Tibial nerve (tissue), 4 donors: ENCODE measurements around the gene GASK1A. TPM values are rescaled to one million over a fixed set of nuclear protein-coding genes. Genes with fewer than 3 reads are reported as not detected.
A peak's percentile ranks its signal among the peaks of the same experiment; 100 is the strongest.

Source experiments
- DNase-seq, 2 donors: peaks; one replicate each; pipeline ENCODE4 v3.0.0-alpha.2; 2019; ENCODE audit warnings: low spot score in 2 of 2
- H3K27ac ChIP-seq, 4 donors: fragments of 200-600 bp; sonication (generic) in 3 of 4; one replicate each; pipeline ENCODE4 v1.5.1; 2017 to 2019; ENCODE audit warnings: mild to moderate bottlenecking in 1 of 4
- H3K27me3 ChIP-seq, 2 donors: fragments of 200-600 bp; sonication (generic) in 1 of 2; one replicate each; pipeline versions ENCODE4 v1.5.1 to v1.6.0; 2017 to 2019
- H3K36me3 ChIP-seq, 3 donors: fragments of 200-600 bp; sonication (generic); one replicate each; pipeline ENCODE4 v1.5.1; 2018 to 2019
- H3K4me1 ChIP-seq, 4 donors: fragments of 200-600 bp; sonication (generic) in 3 of 4; one replicate each; pipeline ENCODE4 v1.5.1; 2017 to 2019
- H3K4me3 ChIP-seq, 4 donors: fragments of 200-600 bp; sonication (generic) in 3 of 4; one replicate each; pipeline ENCODE4 v1.5.1; 2017 to 2019; ENCODE audit warnings: mild to moderate bottlenecking in 1 of 4, moderate library complexity in 1 of 4
- H3K9me3 ChIP-seq, 4 donors: fragments of 200-600 bp; sonication (generic) in 3 of 4; one replicate each; pipeline ENCODE4 v1.5.1; 2017 to 2019
- CTCF ChIP-seq, 5 experiments: fragments of 200-600 bp in 3 of 5; fragments of 450-650 bp in 2 of 5; sonication (generic) in 3 of 5; IDR thresholded peaks; one replicate each; pipeline ENCODE4 v1.5.1; 2016 to 2019; ENCODE audit warnings: antibody characterized with exemption in 5 of 5, mild to moderate bottlenecking in 3 of 5, moderate library complexity in 2 of 5
- EP300 ChIP-seq, 2 donors: sonication (generic); formaldehyde crosslinking; IDR thresholded peaks; one replicate each; pipeline ENCODE4 v1.6.1; 2017; ENCODE audit warnings: antibody characterized with exemption in 2 of 2, mild to moderate bottlenecking in 1 of 2
- POLR2A ChIP-seq, 2 donors: fragments of 450-650 bp; IDR thresholded peaks; one replicate each; pipeline ENCODE4 v1.6.1; 2017; ENCODE audit warnings: antibody characterized with exemption in 2 of 2, mild to moderate bottlenecking in 2 of 2, moderate library complexity in 2 of 2
- WGBS, 2 donors: methylation state at CpG; one replicate each; pipeline ENCODE4 v1.1.5; 2018; 5-methylcytosine and 5-hydroxymethylcytosine counted together
- total RNA-seq, 4 donors: library from RNA; depleted of rRNA; stranded (reverse); fragments of >200 nt; gene quantifications; one replicate each; pipeline ENCODE4 v1.1.0, GENCODE V29; 2016

Gene GASK1A
- total RNA-seq, 4 donors from 2014 or later = 43.0 to 70.6 (median 49.5) TPM

- DNase-seq = no peak
- Histone ChIP-seq H3K9me3 (no peaks in the 10 kb centered on the region), H3K27me3 (no peaks in the 10 kb centered on the region), H3K4me3 (no peak overlapping the region), H3K4me1 (peaks cover 0 to 7% (median 3%) of the 10 kb centered on the region in 4 donors), H3K27ac (peak overlapping the region in 1 of 4 donors; percentile 25), H3K36me3 (no peaks in the 10 kb centered on the region)
- 77 to 81% methylated on average over 2 of the region's 2 CpGs for WGBS, 2 donors
- no peak for TF ChIP-seq POLR2A (IDR thresholded peaks at IDR 0.05)
- TF ChIP-seq EP300 (IDR thresholded peaks at IDR 0.05) = no peak
- TF ChIP-seq CTCF (IDR thresholded peaks at IDR 0.05) = no peak
Observed at GRCh38 chr3:43013743-43014155, 34.6 kb downstream of the GASK1A start.

GRCh38 chr3:43014241-43014640 is 35.1 kb downstream of the GASK1A start:
- TF ChIP-seq POLR2A (IDR thresholded peaks at IDR 0.05) (no peak), CTCF (IDR thresholded peaks at IDR 0.05) (no peak), EP300 (IDR thresholded peaks at IDR 0.05) (no peak)
- no peak for DNase-seq
- Histone ChIP-seq H3K27me3 (no peaks in the 10 kb centered on the region), H3K27ac (peak overlapping the region in 1 of 4 donors; percentile 25), H3K4me3 (no peak overlapping the region), H3K9me3 (no peaks in the 10 kb centered on the region), H3K36me3 (no peaks in the 10 kb centered on the region), H3K4me1 (peaks cover 0 to 11% (median 5%) of the 10 kb centered on the region in 4 donors)
- 84 to 87% methylated on average over 3 of the region's 3 CpGs for WGBS, 2 donors

- Histone ChIP-seq H3K4me3 (no peak overlapping the region), H3K27me3 (no peaks in the 10 kb centered on the region), H3K36me3 (no peaks in the 10 kb centered on the region), H3K9me3 (no peaks in the 10 kb centered on the region), H3K27ac (no peak overlapping the region), H3K4me1 (peaks cover 0 to 15% (median 5%) of the 10 kb centered on the region in 4 donors)
- DNase-seq = no peak
- 77 to 88% methylated on average over 1 of the region's 1 CpG for WGBS, 2 donors
- no peak for TF ChIP-seq EP300 (IDR thresholded peaks at IDR 0.05)
- TF ChIP-seq CTCF (IDR thresholded peaks at IDR 0.05) = no peak
- TF ChIP-seq POLR2A (IDR thresholded peaks at IDR 0.05) = no peak
Observed at GRCh38 chr3:43014956-43015355, 35.8 kb downstream of the GASK1A start.

- Histone ChIP-seq H3K27me3 (no peaks in the 10 kb centered on the region), H3K9me3 (no peaks in the 10 kb centered on the region), H3K4me3 (no peak overlapping the region), H3K27ac (peak overlapping the region in 1 of 4 donors; percentile 12), H3K36me3 (no peaks in the 10 kb centered on the region), H3K4me1 (peaks cover 0 to 21% (median 5%) of the 10 kb centered on the region in 4 donors)
- 83 to 90% methylated on average over 1 of the region's 1 CpG for WGBS, 2 donors
- DNase-seq = no peak
- TF ChIP-seq POLR2A (IDR thresholded peaks at IDR 0.05) = no peak
- TF ChIP-seq EP300 (IDR thresholded peaks at IDR 0.05) = no peak
- TF ChIP-seq CTCF (IDR thresholded peaks at IDR 0.05) = no peak
Observed at GRCh38 chr3:43015572-43015971, 36.5 kb downstream of the GASK1A start.

GRCh38 chr3:43015991-43016865 is 37.1 kb downstream of the GASK1A start:
- no peak for TF ChIP-seq EP300 (IDR thresholded peaks at IDR 0.05)
- Histone ChIP-seq H3K4me3 (no peak overlapping the region), H3K27ac (peak overlapping the region in 1 of 4 donors; percentile 38), H3K27me3 (no peaks in the 10 kb centered on the region), H3K9me3 (no peaks in the 10 kb centered on the region), H3K36me3 (no peaks in the 10 kb centered on the region), H3K4me1 (peaks cover 0 to 28% (median 5%) of the 10 kb centered on the region in 4 donors)
- WGBS, 2 donors = 72% methylated on average over 5 of the region's 5 CpGs
- no peak for DNase-seq
